Effector memory CD4-positive, alpha-beta T cell (primary cell): ENCODE measurements around the gene ADAMTSL2.

Source experiments
- DNase-seq, 3 donors: peaks; one replicate each; pipeline ENCODE4 v3.0.0-alpha.2; 2020
- H3K27ac ChIP-seq: 2 replicates; pipeline ENCODE4 v1.7.0; 2013; ENCODE audit warnings: mild to moderate bottlenecking, low read length, moderate library complexity; ENCODE audit not compliant: insufficient read depth, poor library complexity, severe bottlenecking
- H3K27me3 ChIP-seq: replicated peaks from 2 replicates; pipeline ENCODE4 v1.7.0; 2013; ENCODE audit warnings: mild to moderate bottlenecking, low read length; ENCODE audit not compliant: insufficient read depth, control insufficient read depth, poor library complexity, severe bottlenecking
- H3K36me3 ChIP-seq: 2 replicates; pipeline ENCODE4 v1.7.0; 2013; ENCODE audit warnings: mild to moderate bottlenecking, low read length, moderate library complexity; ENCODE audit not compliant: control insufficient read depth, insufficient read depth
- H3K4me1 ChIP-seq: 2 replicates; pipeline ENCODE4 v1.7.0; 2013; ENCODE audit warnings: low read length, mild to moderate bottlenecking; ENCODE audit not compliant: control insufficient read depth, insufficient read depth, poor library complexity, severe bottlenecking
- H3K4me3 ChIP-seq: 2 replicates; pipeline ENCODE4 v1.7.0; 2013; ENCODE audit warnings: low read length, low read depth, mild to moderate bottlenecking; ENCODE audit not compliant: insufficient read depth, poor library complexity, severe bottlenecking
- H3K9me3 ChIP-seq: 2 replicates; pipeline ENCODE4 v1.7.0; 2013; ENCODE audit warnings: mild to moderate bottlenecking, low read length, moderate library complexity; ENCODE audit not compliant: control insufficient read depth

The ADAMTSL2 gene

GRCh38 chr9:133580419-133580738 is 45.9 kb downstream of the ADAMTSL2 start:
- no peak for DNase-seq
- Histone ChIP-seq H3K36me3 (no peaks in the 10 kb centered on the region), H3K27me3 (peaks cover 22% of the 10 kb centered on the region), H3K4me3 (no peak overlapping the region), H3K4me1 (no peaks in the 10 kb centered on the region), H3K27ac (no peak overlapping the region), H3K9me3 (no peaks in the 10 kb centered on the region)

GRCh38 chr9:133581011-133581410 is 46.5 kb downstream of the ADAMTSL2 start:
- H3K27me3 ChIP-seq = peaks cover 28% of the 10 kb centered on the region
- no peaks in the 10 kb centered on the region for H3K4me1 ChIP-seq

GRCh38 chr9:133581513-133582343 is 47.2 kb downstream of the ADAMTSL2 start:
- H3K36me3 ChIP-seq = no peaks in the 10 kb centered on the region
- peaks cover 31% of the 10 kb centered on the region for H3K27me3 ChIP-seq
- no peak overlapping the region for H3K4me3 ChIP-seq
- H3K4me1 ChIP-seq = no peaks in the 10 kb centered on the region
- H3K27ac ChIP-seq = no peak overlapping the region
- H3K9me3 ChIP-seq = no peaks in the 10 kb centered on the region
- DNase-seq = no peak

More at GRCh38 chr9:133581011-133581410, 46.5 kb downstream of the ADAMTSL2 start:
- Histone ChIP-seq H3K36me3 (no peaks in the 10 kb centered on the region), H3K9me3 (no peaks in the 10 kb centered on the region), H3K4me3 (no peak overlapping the region), H3K27ac (no peak overlapping the region)
- no peak for DNase-seq

- no peaks in the 10 kb centered on the region for H3K9me3 ChIP-seq
- peaks cover 31% of the 10 kb centered on the region for H3K27me3 ChIP-seq
- H3K4me1 ChIP-seq = no peaks in the 10 kb centered on the region
- DNase-seq = no peak
- peak overlapping the region; percentile 15 for H3K27ac ChIP-seq
- no peaks in the 10 kb centered on the region for H3K36me3 ChIP-seq
- H3K4me3 ChIP-seq = no peak overlapping the region
Observed at GRCh38 chr9:133582501-133583045, 48.1 kb downstream of the ADAMTSL2 start.

- DNase-seq = no peak
- Histone ChIP-seq H3K27ac (no peak overlapping the region), H3K27me3 (peaks cover 29% of the 10 kb centered on the region), H3K4me3 (no peak overlapping the region), H3K36me3 (no peaks in the 10 kb centered on the region), H3K4me1 (no peaks in the 10 kb centered on the region), H3K9me3 (no peaks in the 10 kb centered on the region)
Observed at GRCh38 chr9:133583111-133583510, 48.6 kb downstream of the ADAMTSL2 start.

- H3K4me3 ChIP-seq = no peak overlapping the region
- H3K4me1 ChIP-seq = no peaks in the 10 kb centered on the region
- H3K9me3 ChIP-seq = no peaks in the 10 kb centered on the region
- H3K36me3 ChIP-seq = no peaks in the 10 kb centered on the region
- H3K27ac ChIP-seq = no peak overlapping the region
- peaks cover 25% of the 10 kb centered on the region for H3K27me3 ChIP-seq
- DNase-seq = no peak
Observed at GRCh38 chr9:133583586-133583985, 49.1 kb downstream of the ADAMTSL2 start.

GRCh38 chr9:133584167-133584558 is 49.7 kb downstream of the ADAMTSL2 start:
- no peak for DNase-seq
- H3K4me3 ChIP-seq = no peak overlapping the region
- H3K27me3 ChIP-seq = peaks cover 21% of the 10 kb centered on the region
- H3K27ac ChIP-seq = no peak overlapping the region
- H3K36me3 ChIP-seq = no peaks in the 10 kb centered on the region
- H3K4me1 ChIP-seq = no peaks in the 10 kb centered on the region
- H3K9me3 ChIP-seq = no peaks in the 10 kb centered on the region

GRCh38 chr9:133584559-133585476 is 50.3 kb downstream of the ADAMTSL2 start:
- Histone ChIP-seq H3K36me3 (no peaks in the 10 kb centered on the region), H3K4me3 (no peak overlapping the region), H3K27me3 (peaks cover 21% of the 10 kb centered on the region), H3K9me3 (no peaks in the 10 kb centered on the region), H3K4me1 (no peaks in the 10 kb centered on the region), H3K27ac (no peak overlapping the region)
- DNase-seq = no peak

GRCh38 chr9:133585481-133586351 is 51.2 kb downstream of the ADAMTSL2 start:
- no peaks in the 10 kb centered on the region for H3K36me3 ChIP-seq
- H3K27me3 ChIP-seq = peaks cover 21% of the 10 kb centered on the region
- no peak overlapping the region for H3K27ac ChIP-seq
- H3K4me1 ChIP-seq = no peaks in the 10 kb centered on the region
- H3K4me3 ChIP-seq = no peak overlapping the region
- H3K9me3 ChIP-seq = no peaks in the 10 kb centered on the region
- no peak for DNase-seq
